Natural killer cell (primary cell): ENCODE results near the gene BPIFB6. TPM values are rescaled to one million over a fixed set of nuclear protein-coding genes. Genes with fewer than 3 reads are reported as not detected.

ENCODE experiments used
- ATAC-seq, 3 donors: fragments of 150-1000 bp in 2 of 3; fragments of 200-7000 bp in 1 of 3; cut with Tn5 transposase; 1 replicate in 1 of 3; 2 replicates in 2 of 3; pipeline ENCODE4 v1.10.0; 2021; ENCODE audit warnings: mild to moderate bottlenecking in 2 of 3, moderate library complexity in 2 of 3
- DNase-seq, 2 donors: peaks; one replicate each; pipeline versions ENCODE4 v3.0.0 to v3.0.0-alpha.2; 2013 to 2021; ENCODE audit warnings: mixed read lengths in 1 of 2
- H3K27ac ChIP-seq: one replicate; pipeline ENCODE4 v1.5.1; 2013; ENCODE audit warnings: mild to moderate bottlenecking, low read length
- H3K27me3 ChIP-seq: one replicate; pipeline ENCODE4 v1.6.1; 2013; ENCODE audit warnings: low read length; ENCODE audit not compliant: control insufficient read depth, insufficient read depth
- H3K36me3 ChIP-seq: one replicate; pipeline ENCODE4 v1.6.1; 2013; ENCODE audit warnings: low read length; ENCODE audit not compliant: control insufficient read depth, insufficient read depth
- H3K4me1 ChIP-seq: one replicate; pipeline ENCODE4 v1.6.1; 2013; ENCODE audit warnings: low read length; ENCODE audit not compliant: control insufficient read depth, insufficient read depth
- H3K4me3 ChIP-seq: one replicate; pipeline ENCODE4 v1.5.1; 2013; ENCODE audit warnings: low read length
- H3K9me3 ChIP-seq: one replicate; pipeline ENCODE4 v1.6.1; 2013; ENCODE audit warnings: low read length; ENCODE audit not compliant: control insufficient read depth, insufficient read depth
- H3K27ac Mint-ChIP-seq, 2 donors: one replicate each; pipeline ENCODE4 v1.8.0; 2022; ENCODE audit warnings: mild to moderate bottlenecking in 2 of 2, mixed read lengths in 2 of 2, moderate library complexity in 1 of 2
- H3K27me3 Mint-ChIP-seq, 2 donors: one replicate each; pipeline ENCODE4 v1.8.0; 2022; ENCODE audit warnings: low read depth in 2 of 2, mixed read lengths in 2 of 2
- H3K36me3 Mint-ChIP-seq: one replicate; pipeline ENCODE4 v1.8.0; 2022; ENCODE audit warnings: mixed read lengths
- H3K4me1 Mint-ChIP-seq, 2 donors: one replicate each; pipeline ENCODE4 v1.8.0; 2022; ENCODE audit warnings: mixed read lengths in 2 of 2
- H3K4me3 Mint-ChIP-seq: one replicate; pipeline ENCODE4 v1.8.0; 2022; ENCODE audit warnings: mild to moderate bottlenecking, moderate library complexity, mixed read lengths
- H3K9me3 Mint-ChIP-seq, 2 donors: one replicate each; pipeline ENCODE4 v1.8.0; 2022; ENCODE audit warnings: mixed read lengths in 2 of 2
- WGBS: methylation state at CpG from one replicate; pipeline ENCODE4 v1.1.7; 2013; ENCODE audit warnings: missing lambda C conversion rate; ENCODE audit not compliant: insufficient coverage; 5-methylcytosine and 5-hydroxymethylcytosine counted together
- intact Hi-C: fragments of 100-400 bp; cut with micrococcal nuclease; formaldehyde crosslinking; loops from one replicate; pipeline ENCODE4 v1.14.2; 2022
- total RNA-seq, 4 donors: library from RNA; stranded (reverse); fragments of 120-200 nt in 1 of 4; gene quantifications; one replicate each; pipeline versions ENCODE4 v1.2.3 to v1.2.4, GENCODE V29; 2013 to 2022
- TF ChIP-seq, protein P1 (sequence below): fragments of 200-600 bp; IDR thresholded peaks from one replicate; pipeline ENCODE4 v1.8.0; 2022; ENCODE audit warnings: antibody characterized with exemption

The BPIFB6 gene
- total RNA-seq, 3 donors from 2014 or later (not counting 1 experiment from before 2014, with no cell fraction given) = not detected

DNA sequence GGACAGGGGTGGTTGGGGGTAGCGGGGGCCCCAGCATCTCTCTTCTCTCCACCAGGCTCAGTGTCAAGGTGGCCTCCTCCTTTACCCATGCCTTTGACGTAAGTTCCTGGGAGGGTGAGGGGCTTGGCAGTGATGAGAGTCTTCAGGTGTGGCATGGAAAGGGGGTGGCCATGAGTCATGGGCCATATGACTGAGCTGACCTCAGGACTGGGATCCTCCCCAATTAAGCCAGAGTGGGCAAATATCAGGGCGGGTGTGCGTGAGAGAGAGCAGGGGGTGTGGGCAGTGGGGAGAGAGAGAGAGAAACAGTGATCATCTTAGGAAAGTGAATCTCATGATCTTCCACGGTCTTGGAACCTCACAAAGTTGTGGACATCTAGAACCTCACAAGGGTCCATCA, 39.8 kb downstream of the BPIFB6 start:
- H3K27ac Mint-ChIP-seq = no peak overlapping the region
- no peak overlapping the region for H3K27ac ChIP-seq
- H3K9me3 Mint-ChIP-seq = no peaks in the 10 kb centered on the region
- no peak overlapping the region for H3K4me3 ChIP-seq
- H3K27me3 Mint-ChIP-seq = peaks cover 0 to 2% of the 10 kb centered on the region in 2 donors
- ATAC-seq (no peak), DNase-seq (no peak)
- no peaks in the 10 kb centered on the region for H3K27me3 ChIP-seq
- H3K9me3 ChIP-seq = no peaks in the 10 kb centered on the region
- peaks cover 0 to 4% of the 10 kb centered on the region in 2 donors for H3K4me1 Mint-ChIP-seq
- no peaks in the 10 kb centered on the region for H3K36me3 ChIP-seq
- H3K4me1 ChIP-seq = no peaks in the 10 kb centered on the region
- intact Hi-C loops = no loop called here
- TF ChIP-seq, protein P1, sequence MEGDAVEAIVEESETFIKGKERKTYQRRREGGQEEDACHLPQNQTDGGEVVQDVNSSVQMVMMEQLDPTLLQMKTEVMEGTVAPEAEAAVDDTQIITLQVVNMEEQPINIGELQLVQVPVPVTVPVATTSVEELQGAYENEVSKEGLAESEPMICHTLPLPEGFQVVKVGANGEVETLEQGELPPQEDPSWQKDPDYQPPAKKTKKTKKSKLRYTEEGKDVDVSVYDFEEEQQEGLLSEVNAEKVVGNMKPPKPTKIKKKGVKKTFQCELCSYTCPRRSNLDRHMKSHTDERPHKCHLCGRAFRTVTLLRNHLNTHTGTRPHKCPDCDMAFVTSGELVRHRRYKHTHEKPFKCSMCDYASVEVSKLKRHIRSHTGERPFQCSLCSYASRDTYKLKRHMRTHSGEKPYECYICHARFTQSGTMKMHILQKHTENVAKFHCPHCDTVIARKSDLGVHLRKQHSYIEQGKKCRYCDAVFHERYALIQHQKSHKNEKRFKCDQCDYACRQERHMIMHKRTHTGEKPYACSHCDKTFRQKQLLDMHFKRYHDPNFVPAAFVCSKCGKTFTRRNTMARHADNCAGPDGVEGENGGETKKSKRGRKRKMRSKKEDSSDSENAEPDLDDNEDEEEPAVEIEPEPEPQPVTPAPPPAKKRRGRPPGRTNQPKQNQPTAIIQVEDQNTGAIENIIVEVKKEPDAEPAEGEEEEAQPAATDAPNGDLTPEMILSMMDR = no peak
- no peaks in the 10 kb centered on the region for H3K36me3 Mint-ChIP-seq
- H3K4me3 Mint-ChIP-seq = no peak overlapping the region
- WGBS = 90% methylated on average over 4 of the region's 5 CpGs

DNA sequence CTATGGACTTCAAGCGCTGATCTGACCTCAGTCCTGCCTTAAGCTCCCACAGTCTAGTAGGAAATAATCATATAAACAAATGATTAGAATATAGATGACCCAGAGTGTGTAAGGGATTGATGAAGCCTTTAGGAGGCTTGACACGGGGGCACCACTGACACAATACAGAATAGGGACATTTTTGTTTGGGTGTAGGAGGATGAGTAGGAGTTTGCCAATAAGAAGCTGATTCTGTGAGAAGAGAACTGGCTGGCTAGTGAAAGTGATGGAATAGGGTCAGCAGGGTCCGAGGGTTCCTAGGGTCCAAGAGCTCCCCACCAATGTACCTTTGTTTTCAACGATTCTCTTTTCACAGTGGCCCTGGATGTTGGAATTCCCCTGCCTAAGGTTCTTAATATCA, 40.9 kb downstream of the BPIFB6 start:
- DNase-seq (no peak), ATAC-seq (no peak)
- Mint-ChIP-seq H3K9me3 (no peaks in the 10 kb centered on the region), H3K4me3 (no peak overlapping the region), H3K4me1 (peaks cover 0 to 4% of the 10 kb centered on the region in 2 donors), H3K36me3 (no peaks in the 10 kb centered on the region), H3K27me3 (peaks cover 0 to 2% of the 10 kb centered on the region in 2 donors), H3K27ac (no peak overlapping the region)
- intact Hi-C loops = no loop called here
- 86% methylated on average over 3 of the region's 4 CpGs for WGBS
- Histone ChIP-seq H3K4me3 (no peak overlapping the region), H3K4me1 (no peaks in the 10 kb centered on the region), H3K36me3 (no peaks in the 10 kb centered on the region), H3K9me3 (no peaks in the 10 kb centered on the region), H3K27me3 (no peaks in the 10 kb centered on the region), H3K27ac (no peak overlapping the region)
- TF ChIP-seq, protein P1 = no peak

DNA sequence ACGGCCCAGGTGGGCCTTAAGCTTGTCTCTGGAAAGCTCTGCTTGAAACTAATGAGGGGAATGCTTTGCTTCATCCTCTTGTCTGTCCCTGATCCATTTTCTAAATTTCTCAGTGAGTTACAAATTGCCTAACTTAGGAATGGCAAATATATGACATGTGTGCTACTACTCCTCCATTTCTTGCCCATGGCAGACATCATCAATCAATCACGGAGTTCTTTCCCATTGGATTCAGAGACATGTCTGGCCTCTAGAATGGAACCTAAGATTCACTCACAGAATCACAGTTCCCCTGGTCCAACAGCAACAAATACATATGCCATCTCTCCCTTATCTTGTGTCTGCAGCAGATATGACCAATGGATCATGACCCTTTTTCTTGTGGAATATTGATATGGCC, 41.4 kb downstream of the BPIFB6 start:
- H3K4me1 ChIP-seq = no peaks in the 10 kb centered on the region
- 92% methylated on average over 2 of the region's 2 CpGs for WGBS
- no peaks in the 10 kb centered on the region for H3K9me3 ChIP-seq
- intact Hi-C loops = no loop called here
- TF ChIP-seq, protein P1 = no peak
- no peak overlapping the region for H3K27ac ChIP-seq
- Mint-ChIP-seq H3K9me3 (no peaks in the 10 kb centered on the region), H3K27ac (no peak overlapping the region), H3K4me1 (peaks cover 0 to 4% of the 10 kb centered on the region in 2 donors), H3K36me3 (no peaks in the 10 kb centered on the region), H3K4me3 (no peak overlapping the region), H3K27me3 (peaks cover 0 to 2% of the 10 kb centered on the region in 2 donors)
- H3K36me3 ChIP-seq = no peaks in the 10 kb centered on the region
- H3K4me3 ChIP-seq = no peak overlapping the region
- no peak for ATAC-seq
- H3K27me3 ChIP-seq = no peaks in the 10 kb centered on the region
- DNase-seq = no peak

DNA sequence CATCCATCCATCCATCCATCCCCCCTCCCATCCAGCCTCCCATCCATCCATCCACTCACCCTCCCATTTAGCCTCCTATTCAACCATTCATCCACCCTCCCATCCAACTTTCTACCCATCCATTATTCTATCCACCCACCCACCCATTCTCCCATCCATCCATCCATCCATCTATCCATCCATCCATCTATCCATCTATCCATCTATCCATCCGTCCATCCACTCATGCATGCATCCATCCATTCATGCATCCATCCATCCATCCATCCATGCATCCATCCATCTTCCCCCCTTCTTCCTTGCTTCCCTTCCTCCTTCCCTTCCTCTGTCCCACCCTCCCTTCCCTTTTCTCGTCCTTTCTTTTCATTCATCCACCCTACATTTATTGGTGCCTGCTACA, 43.2 kb downstream of the BPIFB6 start:
- ATAC-seq (no peak), DNase-seq (no peak)
- no peak overlapping the region for H3K4me3 Mint-ChIP-seq
- H3K9me3 Mint-ChIP-seq = no peaks in the 10 kb centered on the region
- no peaks in the 10 kb centered on the region for H3K4me1 Mint-ChIP-seq
- no peak overlapping the region for H3K27ac Mint-ChIP-seq
- Histone ChIP-seq H3K4me3 (no peak overlapping the region), H3K4me1 (no peaks in the 10 kb centered on the region), H3K9me3 (no peaks in the 10 kb centered on the region), H3K36me3 (no peaks in the 10 kb centered on the region), H3K27me3 (no peaks in the 10 kb centered on the region), H3K27ac (no peak overlapping the region)
- WGBS = 83% methylated on average over 2 of the region's 2 CpGs
- TF ChIP-seq, protein P1 = no peak
- peaks cover 0 to 2% of the 10 kb centered on the region in 2 donors for H3K27me3 Mint-ChIP-seq
- H3K36me3 Mint-ChIP-seq = no peaks in the 10 kb centered on the region
- intact Hi-C loops = no loop called here
